Caki2 (cell line): ENCODE data around the gene CYP46A1. TPM values are rescaled to one million over a fixed set of nuclear protein-coding genes. Genes with fewer than 3 reads are reported as not detected.

Source experiments
- DNase-seq: peaks from one replicate; pipeline ENCODE4 v3.0.0-alpha.2; 2015; ENCODE audit warnings: low read depth
- in situ Hi-C: cut with HindIII; loops from 2 replicates; pipeline ENCODE4 v1.10.0; 2016; ENCODE audit warnings: low sequenced_read_pairs, low pct_unique_long_range_greater_than_20kb, mixed read lengths
- total RNA-seq: library from RNA; depleted of rRNA; stranded (reverse); fragments of >200 nt; shearing (Covaris generic); gene quantifications from 2 replicates; pipeline ENCODE4 v1.2.3, GENCODE V29; 2014; ENCODE audit warnings: low replicate concordance

Gene CYP46A1
- total RNA-seq, 1 experiment from 2014 or later: not detected

DNA sequence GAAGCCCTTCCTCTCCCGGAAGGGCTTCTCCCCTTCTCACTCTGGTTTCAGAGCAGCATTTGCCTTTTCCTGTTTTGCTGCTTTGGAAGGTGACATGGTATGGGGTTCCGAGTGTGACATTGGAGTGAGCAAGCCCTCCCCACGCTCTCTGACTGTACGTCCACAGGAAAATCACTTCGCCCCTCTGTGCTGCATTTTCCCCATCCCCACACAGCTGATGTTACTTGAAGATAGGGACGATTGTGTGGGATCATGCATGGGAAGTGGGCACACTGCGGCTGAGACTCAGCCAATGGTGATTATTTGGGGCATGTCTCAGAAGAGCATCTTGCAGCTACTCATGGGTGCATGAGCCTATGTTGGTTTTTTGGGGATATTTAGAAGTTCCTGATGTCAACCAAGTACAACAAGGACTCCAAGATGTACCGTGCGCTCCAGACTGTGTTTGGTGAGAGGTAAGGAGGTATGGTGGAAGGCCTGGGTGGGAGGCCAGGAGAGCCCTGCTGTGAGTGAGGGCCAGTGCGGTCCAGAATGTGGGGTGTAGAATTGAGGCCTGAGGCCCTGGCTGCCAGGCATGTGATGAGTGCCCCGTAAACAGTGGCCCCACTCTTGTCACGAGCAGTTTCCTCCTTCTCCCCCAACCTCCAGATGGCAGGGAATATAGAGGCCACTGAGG, 15.1 kb downstream of the CYP46A1 start:
- in situ Hi-C loops: no loop called here
- no peak for DNase-seq

DNA sequence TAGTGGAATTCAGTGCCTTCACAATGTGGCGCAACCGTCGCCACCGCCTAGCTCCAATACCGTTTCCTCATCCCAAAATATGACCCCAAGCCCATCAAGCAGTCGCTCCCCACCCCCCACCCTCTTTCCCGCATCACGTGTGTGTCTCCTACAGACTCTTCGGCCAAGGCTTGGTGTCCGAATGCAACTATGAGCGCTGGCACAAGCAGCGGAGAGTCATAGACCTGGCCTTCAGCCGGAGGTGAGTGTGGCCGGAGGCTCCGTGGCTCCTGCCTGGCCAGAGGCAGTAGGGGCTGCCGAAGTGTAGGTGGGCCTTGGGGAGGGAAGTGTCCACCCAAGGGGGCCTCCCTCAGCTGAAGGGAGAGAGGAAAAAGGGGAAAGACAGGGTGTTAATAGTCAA, 15.8 kb downstream of the CYP46A1 start:
- in situ Hi-C loops: no loop called here
- no peak for DNase-seq

DNA sequence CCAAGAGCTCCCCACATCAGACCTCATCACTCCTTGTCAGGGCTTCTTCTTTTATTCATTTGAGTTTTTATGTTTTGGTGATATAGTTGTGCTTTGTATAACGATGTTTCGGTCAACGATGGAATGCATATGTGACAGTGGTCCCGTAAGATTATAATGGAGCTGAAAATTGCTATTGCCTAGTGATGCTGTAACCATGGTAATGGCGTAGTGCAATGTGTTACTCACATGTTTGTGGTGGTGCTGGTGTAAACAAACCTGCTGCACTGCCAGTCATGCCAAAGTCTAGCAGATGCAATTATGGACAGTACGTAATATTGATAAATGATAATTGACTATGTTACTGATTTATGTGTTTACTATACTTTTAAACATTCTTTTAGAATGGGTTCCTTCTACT, 16.3 kb downstream of the CYP46A1 start:
- in situ Hi-C loops: no loop called here
- no peak for DNase-seq

DNA sequence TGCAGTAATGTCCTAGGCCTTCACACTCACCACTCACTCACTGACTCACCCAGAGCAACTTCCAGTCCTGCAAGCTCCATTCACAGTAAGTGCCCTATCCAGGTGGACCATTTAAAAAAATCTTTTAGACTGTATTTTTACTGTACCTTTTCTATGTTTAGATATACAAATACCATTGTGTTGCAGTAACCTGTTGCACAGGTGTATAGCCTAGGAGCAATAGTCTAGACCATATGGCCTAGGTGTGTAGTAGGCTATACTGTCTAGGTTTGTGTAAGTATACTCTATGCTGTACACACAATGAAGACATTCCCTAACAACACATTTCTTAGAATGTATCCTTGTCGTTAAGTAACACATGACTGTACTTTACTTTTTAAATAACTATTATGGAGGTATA, 17.2 kb downstream of the CYP46A1 start:
- in situ Hi-C loops: no loop called here
- no peak for DNase-seq

DNA sequence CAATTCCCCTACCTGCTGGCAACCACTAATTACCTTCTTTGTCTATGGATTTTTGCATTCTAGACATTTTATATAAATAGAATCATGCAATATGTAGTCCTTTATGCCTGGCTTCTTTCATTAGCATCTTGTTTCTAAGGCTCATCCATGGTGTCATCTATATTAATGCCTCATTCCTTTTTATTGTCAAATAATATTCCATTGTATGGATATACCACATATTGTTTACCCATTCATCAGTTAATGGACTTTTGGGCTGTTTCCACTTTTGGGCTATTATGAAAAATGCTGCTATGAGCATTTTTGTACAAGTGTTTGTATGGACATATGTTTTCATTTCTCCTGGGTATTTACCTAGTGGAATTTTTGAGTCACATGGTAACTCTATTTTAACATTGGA, 18.0 kb downstream of the CYP46A1 start:
- DNase-seq: no peak
- in situ Hi-C loops: no loop called here

DNA sequence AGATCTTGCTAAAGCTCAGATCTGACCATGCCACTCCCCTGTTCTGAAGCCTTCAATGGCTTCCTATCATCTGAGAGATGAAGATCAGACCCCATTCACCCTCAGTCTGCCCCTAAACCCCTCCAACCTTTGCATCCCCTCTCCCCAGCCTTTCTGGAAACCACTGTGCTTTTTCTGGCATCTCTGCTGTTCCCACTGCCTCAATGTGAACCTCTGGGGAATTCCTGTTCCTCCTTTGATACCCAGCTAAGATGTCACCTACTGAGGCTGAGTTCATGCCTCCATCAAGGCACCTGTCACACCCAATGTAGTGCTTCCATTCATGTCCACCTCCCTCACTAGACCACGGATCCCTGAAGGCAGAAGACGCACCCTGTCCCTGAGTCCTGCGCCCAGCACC, 19.3 kb downstream of the CYP46A1 start:
- in situ Hi-C loops: no loop called here
- DNase-seq: no peak

DNA sequence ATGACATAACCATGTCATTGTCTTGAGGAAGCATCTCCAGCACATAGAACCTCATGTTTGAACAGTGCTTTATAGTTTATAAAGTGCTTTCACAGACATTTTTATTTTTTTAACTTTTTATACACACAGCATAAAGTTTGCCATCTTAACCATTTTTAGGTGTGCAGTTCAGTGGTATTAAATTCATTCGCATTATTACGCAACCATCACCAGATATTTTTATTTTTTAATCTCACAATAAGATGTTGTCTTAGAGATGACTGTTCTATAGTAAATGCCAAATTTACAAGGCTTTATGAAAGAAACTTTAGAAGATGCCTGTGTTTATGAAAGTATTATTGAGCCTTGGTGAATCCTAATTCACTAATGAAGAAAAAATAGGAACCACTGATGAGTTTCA, 19.9 kb downstream of the CYP46A1 start:
- DNase-seq: no peak
- in situ Hi-C loops: no loop called here

DNA sequence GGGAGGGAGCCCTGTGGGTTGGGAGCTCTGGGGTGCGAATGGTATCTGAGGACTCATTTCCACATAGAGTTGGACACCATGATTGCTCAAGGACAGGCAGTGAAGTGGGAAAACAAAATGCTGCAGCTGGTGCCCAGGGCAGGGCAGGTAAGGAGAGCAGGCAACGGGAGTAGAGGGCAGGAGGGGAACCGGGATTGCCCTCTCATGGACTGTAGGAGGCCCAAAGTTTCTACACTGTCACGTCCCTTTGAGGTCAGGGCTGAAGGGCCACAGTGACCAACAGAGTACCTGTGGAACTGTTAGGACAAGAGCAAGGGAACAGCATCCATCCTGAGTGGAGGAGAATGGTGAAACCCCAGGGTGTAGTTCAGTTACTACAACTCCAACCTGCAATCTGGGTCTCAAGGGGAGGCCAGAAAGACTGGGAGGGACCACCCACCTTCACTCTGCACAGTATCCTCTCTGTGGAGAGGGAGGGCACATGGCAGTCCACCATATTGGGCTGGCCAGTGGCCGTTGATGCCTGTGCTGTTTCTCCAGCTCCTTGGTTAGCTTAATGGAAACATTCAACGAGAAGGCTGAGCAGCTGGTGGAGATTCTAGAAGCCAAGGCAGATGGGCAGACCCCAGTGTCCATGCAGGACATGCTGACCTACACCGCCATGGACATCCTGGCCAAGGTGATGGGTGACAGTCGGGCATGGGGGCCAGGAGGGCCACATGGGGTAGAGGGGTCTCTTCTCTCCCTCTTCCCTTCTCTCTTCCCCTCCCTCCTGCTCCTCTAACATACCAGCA, 22.2 kb downstream of the CYP46A1 start:
- no peak for DNase-seq
- in situ Hi-C loops: no loop called here

DNA sequence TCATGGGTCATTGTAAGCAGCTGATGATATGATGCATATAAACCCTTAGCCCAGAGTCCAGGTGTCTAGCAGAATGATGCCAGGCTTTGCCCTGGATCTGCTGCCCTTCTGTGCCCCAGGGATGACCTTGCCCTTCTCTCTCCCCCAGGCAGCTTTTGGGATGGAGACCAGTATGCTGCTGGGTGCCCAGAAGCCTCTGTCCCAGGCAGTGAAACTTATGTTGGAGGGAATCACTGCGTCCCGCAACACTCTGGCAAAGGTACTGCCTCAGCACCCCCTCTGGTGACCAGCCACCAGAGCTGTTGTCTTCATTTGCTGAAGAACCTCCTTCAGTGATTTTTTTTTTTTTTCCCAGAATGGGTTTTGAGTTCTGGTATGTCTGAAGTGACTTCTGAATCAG, 23.3 kb downstream of the CYP46A1 start:
- DNase-seq: no peak
- in situ Hi-C loops: no loop called here

DNA sequence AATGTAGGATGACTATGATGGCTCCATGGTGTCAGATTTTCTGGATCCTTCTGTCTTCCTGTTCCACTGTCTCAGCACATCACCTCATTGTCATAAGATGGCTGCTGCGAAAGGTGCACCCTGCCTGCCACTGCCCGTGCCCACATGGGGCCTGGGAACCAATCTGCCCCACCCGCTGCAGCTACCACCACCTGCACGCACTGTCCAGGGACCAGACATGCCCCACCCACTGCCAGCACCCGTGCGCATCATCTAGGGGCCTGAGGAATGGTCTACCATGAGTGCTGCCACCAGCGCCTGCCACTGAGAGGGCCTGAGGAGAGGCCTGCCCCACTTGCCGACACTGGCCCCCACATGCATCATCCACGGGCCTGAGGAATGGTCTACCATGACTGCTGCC, 23.8 kb downstream of the CYP46A1 start:
- in situ Hi-C loops: no loop called here
- DNase-seq: no peak

DNA sequence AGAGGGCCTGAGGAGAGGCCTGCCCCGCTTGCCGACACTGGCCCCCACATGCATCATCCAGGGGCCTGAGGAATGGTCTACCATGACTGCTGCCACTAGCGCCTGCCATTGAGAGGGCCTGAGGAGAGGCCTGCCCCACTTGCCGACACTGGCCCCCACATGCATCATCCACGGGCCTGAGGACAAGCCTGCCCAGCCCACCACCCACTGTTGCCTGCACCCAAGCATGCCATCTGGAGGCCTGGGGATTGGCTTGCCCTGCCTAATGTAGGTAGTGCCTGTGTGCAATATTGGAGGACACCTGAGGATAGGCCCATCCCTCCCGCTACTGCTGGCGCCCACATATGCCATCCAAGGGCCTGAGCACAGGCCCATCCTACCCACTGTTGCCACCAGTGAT, 24.4 kb downstream of the CYP46A1 start:
- in situ Hi-C loops: no loop called here

DNA sequence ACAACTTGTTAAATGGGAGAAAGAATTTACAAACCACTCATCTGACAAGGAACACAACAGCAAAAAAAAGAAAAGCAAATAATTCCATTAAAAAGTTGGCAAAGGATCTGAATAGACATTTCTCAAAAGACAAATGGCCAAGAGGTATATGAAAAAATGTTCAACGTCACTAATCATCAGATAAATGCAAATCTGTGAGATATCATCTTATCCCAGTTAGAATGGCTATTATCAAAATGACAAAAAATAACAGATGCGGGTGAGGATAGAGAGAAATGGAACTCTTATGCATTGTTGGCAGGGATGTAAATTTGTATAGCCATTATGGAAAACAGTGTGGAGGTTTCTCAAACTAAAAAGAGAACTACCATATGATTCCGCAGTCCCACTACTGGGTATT, 29.9 kb downstream of the CYP46A1 start:
- in situ Hi-C loops: no loop called here
- no peak for DNase-seq

More for the DNA sequence above, 24.4 kb downstream of the CYP46A1 start:
- DNase-seq: no peak

DNA sequence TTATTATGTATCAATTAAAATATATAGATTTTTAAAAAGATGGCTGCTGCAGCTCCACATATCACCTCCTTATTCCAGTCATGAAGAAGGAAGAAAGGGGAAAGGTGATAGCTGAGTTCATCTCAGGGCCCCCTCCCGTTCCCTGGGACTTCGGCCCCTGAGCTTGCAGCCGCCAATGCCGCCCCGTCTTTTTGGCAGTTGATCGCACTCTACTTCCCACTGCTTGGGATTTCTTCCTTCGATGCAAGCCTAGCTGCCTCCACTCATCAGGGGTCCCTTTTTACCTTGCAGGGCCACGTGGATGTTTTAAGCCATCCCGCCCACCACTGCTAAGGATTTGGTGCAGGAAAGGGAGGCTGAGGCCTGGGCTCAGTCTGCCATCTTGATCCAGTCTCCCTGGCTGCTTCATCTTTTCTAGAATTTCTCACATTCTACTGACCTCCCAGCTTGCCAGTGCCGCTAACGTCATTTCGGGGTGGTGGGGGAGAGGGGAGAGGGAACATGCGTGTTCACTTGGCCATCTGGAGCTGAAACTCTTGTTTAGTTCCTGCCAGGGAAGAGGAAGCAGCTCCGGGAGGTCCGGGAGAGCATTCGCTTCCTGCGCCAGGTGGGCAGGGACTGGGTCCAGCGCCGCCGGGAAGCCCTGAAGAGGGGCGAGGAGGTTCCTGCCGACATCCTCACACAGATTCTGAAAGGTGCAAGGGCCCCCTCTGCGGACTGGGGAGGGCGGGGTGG, 31.3 kb downstream of the CYP46A1 start:
- no peak for DNase-seq
- in situ Hi-C loops: no loop called here

DNA sequence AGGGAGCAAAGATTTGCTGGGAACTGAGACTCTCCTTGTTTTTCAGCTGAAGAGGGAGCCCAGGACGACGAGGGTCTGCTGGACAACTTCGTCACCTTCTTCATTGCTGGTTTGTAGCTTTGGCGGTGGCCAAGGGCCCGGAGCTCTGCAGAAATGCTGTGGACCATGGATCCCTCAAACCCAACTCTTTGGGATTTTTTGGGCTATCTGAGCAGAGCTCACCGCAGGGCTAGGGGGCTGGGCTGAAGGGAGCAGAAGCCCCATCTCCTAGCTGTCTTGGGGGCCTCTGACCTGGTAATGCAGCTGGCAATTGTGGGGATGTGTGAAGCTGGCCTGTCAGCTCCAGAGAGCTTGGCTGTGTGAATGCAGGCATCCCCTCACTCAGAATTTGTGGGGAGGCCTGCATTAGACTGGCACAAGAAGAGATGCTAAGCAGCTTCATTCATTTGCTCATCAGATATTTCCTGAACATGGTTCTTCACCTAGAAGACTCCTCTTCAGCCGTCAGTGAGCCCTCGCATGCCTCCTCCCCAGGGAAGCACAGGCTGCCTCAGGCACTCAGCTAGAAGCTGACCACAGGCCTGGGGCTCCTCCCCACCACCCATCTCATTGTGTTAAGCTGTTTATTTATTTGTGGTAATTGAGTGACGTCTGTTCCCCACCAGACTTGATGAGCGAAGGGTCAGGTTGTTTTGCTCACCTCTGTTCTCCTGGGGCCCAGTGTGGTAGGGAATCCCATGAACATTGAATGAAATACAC, 32.2 kb downstream of the CYP46A1 start:
- no peak for DNase-seq
- in situ Hi-C loops: no loop called here

DNA sequence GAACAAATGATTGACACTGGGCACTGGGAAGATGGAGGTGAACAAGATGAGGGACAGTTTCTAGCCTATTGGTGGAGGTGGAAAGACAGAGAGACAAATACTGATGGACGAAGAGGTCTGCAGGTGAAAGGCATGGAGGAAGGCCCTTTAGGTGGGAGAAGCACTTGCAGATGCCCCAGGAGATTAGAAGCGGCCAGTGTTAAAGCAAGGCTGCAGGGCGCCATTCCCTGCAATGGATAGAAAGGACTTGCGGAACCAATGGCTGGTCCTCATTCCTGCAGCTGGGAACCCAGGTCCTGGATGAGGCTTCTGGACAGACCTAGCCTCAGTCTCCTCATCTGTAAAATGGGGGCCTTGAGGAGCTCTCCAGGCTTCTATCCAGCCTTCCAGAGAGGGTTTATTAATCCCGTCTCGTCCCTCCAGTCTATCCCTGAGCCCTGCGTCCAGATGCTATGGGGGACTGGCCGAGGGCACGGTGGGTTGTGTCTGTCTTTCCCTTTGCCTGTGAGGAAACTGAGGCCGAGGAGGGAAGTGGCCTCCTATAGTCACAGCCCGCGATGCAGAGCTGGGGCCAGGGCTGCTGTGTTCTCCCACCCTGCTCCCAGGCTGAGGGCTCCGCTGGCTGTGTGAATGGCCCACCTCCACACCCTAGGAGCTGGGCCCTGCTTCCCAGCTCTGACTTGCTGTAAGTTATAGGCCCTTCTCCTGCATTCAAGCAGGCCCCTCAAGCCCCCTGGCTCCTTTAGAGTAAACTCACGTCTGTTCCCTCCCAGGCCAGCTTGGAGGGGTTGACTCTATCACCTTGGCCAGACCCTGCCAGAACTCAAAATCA, 33.0 kb downstream of the CYP46A1 start:
- DNase-seq: no peak
- in situ Hi-C loops: no loop called here

DNA sequence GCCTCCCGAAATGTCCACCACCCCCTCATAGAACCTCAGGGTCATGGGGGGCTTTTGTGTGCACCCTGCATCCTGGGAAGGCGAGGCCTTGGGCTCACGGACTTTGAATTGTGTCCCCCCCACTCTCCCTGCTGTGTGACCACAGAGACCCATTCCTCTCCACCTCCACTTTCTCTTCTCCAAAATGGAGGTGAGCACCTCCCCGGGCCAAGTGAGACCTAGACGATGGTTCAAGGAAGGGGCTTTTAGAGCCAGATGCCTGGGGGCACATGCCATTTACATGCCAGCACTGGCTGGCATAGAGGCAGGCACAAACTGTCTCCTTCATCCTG, 33.5 kb downstream of the CYP46A1 start:
- in situ Hi-C loops: no loop called here
- DNase-seq: no peak

DNA sequence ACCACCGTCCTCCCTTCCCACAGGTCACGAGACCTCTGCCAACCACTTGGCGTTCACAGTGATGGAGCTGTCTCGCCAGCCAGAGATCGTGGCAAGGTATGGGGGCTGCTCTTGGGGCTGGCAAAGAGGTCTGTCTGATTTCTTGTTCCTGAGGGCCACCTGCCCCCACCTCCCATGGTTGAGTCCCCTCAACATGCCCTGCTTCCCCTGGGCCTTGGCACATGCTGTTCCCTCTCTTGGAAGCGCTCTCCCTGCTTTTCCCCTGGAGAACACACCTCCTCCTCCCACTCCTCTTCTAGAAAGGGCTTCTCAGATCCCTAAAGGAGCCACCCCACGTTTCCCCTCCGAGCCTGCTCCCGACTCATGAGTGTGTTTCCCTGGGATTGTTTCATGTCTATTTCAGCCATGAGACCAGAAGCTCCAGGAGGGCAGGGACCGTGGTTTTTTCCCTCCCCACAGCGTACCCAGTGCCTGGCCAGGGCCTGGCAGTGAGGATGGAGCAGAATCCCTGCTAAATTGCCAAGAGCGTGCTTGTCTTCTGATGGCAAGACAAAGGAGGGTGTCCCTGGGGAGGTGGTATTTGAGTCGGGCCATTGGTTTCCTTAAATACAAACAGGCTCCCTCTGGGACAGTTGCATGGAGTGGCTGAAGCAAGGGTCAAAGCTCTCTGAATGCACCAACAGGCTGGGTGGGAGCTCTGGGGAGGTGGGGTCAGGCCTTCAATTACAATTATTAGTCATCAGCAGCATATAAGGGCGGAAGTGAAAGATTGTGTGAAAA, 34.1 kb downstream of the CYP46A1 start:
- in situ Hi-C loops: no loop called here
- no peak for DNase-seq
